Measurements from ENCODE around the gene FGF6.
"Not testable (repeated sequence)": the region's sequence is repeated elsewhere in the genome, so short reads cannot be mapped to it uniquely, and the experiment has no call there.

The FGF6 gene

DNA sequence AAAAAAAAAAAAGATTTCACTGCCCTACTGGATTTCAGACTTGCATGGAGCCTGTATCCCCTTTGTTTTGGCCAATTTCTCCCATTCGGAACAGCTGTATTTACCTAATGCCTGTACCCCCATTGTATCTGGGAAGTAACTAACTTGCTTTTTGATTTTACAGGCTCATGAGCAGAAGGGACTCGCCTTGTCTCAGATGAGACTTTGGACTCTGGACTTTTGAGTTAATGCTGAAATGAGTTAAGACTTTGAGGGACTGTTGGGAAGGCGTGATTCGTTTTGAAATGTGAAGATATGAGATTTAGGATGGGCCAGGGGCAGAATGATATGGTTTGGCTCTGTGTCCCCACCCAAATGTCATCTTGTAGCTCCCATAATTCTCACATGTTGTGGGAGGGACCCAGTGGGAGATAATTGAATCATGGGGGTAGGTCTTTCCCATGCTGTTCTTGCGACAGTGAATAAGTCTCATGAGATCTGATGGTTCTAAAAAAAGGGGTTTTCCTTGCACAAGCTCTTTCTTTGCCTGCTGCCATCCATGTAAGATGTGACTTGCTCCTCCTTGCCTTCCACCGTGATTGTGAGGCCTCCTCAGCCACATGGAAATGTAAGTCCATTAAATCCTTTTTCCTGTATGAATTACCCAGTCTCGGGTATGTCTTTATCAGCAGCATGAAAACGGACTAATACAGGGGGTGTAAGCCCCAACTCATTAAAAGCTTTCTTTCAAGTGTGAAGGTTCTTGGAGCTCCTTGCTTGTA, 40.6 kb downstream of the FGF6 start:
- H2BK12ac ChIP-seq (ENCODE audit: low read length); H2BK15ac ChIP-seq (ENCODE audit: low read length); H3K4me3 ChIP-seq (ENCODE audit: low read length in 2 of 2); DNase-seq (ENCODE audit: low spot score); H2BK5ac ChIP-seq (ENCODE audit: low read length); H2AFZ ChIP-seq (ENCODE audit: low read length); H4K8ac ChIP-seq (ENCODE audit: low read depth, low read length); H3K36me3 ChIP-seq (replicated peaks in 1 of 2; ENCODE audit: control insufficient read depth in 2 of 2, insufficient read depth in 2 of 2, low read length in 2 of 2); H2BK120ac ChIP-seq (ENCODE audit: low read depth, low read length); H3K4ac ChIP-seq (ENCODE audit: low read length); H3K9ac ChIP-seq (ENCODE audit: low read depth, low read length, poor library complexity); H3K4me1 ChIP-seq (ENCODE audit: control insufficient read depth in 2 of 2, insufficient read depth in 1 of 2, low read depth in 1 of 2, low read length in 2 of 2); H4K91ac ChIP-seq (ENCODE audit: low read depth, low read length, poor library complexity); H3K79me1 ChIP-seq (ENCODE audit: low read depth, low read length); H3K9me3 ChIP-seq (replicated peaks in 1 of 2; ENCODE audit: control insufficient read depth in 2 of 2, insufficient read depth in 1 of 2, low read depth in 1 of 2, low read length in 2 of 2); H3K23ac ChIP-seq (ENCODE audit: low read depth, low read length, poor library complexity); H2AK5ac ChIP-seq (ENCODE audit: low read depth, low read length); H3K27ac ChIP-seq (replicated peaks; ENCODE audit: low read length); H3K27me3 ChIP-seq (ENCODE audit: control insufficient read depth in 3 of 3, insufficient read depth in 3 of 3, low read depth in 1 of 3, low read length in 3 of 3); H3K18ac ChIP-seq (ENCODE audit: low read length); H3K4me2 ChIP-seq (ENCODE audit: insufficient read depth, low read length, poor library complexity, severe bottlenecking); H3K14ac ChIP-seq (ENCODE audit: low read length): not testable (repeated sequence)
- WGBS, 2 donors (ENCODE audit: extremely low coverage in 2 of 2, insufficient read length in 2 of 2, insufficient replicate concordance in 1 of 2): no CpG with 5 or more reads among the region's 8 CpGs

DNA sequence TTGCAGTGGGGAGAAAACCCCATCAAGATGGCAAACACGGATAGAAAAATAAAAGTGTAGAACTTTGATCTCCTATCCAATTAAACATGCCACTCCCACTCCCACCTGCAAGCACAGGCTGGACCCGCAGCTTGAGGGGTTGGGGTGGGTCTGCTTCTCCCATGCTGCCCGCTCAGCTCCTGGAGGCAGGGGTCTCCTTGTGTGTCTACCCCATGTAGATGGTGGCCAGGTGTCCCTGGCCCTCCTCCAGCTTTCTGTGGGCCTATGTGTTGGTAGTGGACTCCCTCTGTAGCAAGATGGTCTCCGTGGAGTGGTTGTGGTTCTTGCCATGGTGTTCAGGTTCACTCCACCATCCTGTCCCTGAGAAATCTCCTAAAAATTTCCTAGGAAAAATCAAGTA, 42.6 kb downstream of the FGF6 start:
- no peak for DNase-seq (ENCODE audit: low spot score)
- no peak overlapping the region for H2BK15ac ChIP-seq (ENCODE audit: low read length)
- H3K27ac ChIP-seq (replicated peaks; ENCODE audit: low read length): no peak overlapping the region
- H3K18ac ChIP-seq (ENCODE audit: low read length): no peak overlapping the region
- no peak overlapping the region for H2AK5ac ChIP-seq (ENCODE audit: low read depth, low read length)
- peaks cover 0 to 1% of the 10 kb centered on the region in 2 donors for H3K4me1 ChIP-seq (ENCODE audit: control insufficient read depth in 2 of 2, insufficient read depth in 1 of 2, low read depth in 1 of 2, low read length in 2 of 2)
- H2BK12ac ChIP-seq (ENCODE audit: low read length): no peak overlapping the region
- no peak overlapping the region for H2AFZ ChIP-seq (ENCODE audit: low read length)
- no peak overlapping the region for H2BK5ac ChIP-seq (ENCODE audit: low read length)
- H3K9ac ChIP-seq (ENCODE audit: low read depth, low read length, poor library complexity): no peak overlapping the region
- no peak overlapping the region for H3K4me2 ChIP-seq (ENCODE audit: insufficient read depth, low read length, poor library complexity, severe bottlenecking)
- H3K9me3 ChIP-seq (replicated peaks in 1 of 2; ENCODE audit: control insufficient read depth in 2 of 2, insufficient read depth in 1 of 2, low read depth in 1 of 2, low read length in 2 of 2): peaks cover 0 to 5% of the 10 kb centered on the region in 2 donors
- H3K27me3 ChIP-seq (ENCODE audit: control insufficient read depth in 3 of 3, insufficient read depth in 3 of 3, low read depth in 1 of 3, low read length in 3 of 3): peaks cover 0 to under 1% (median 0%) of the 10 kb centered on the region in 3 experiments
- no peak overlapping the region for H3K4ac ChIP-seq (ENCODE audit: low read length)
- no peak overlapping the region for H3K23ac ChIP-seq (ENCODE audit: low read depth, low read length, poor library complexity)
- H3K36me3 ChIP-seq (replicated peaks in 1 of 2; ENCODE audit: control insufficient read depth in 2 of 2, insufficient read depth in 2 of 2, low read length in 2 of 2): no peaks in the 10 kb centered on the region
- no peaks in the 10 kb centered on the region for H3K79me1 ChIP-seq (ENCODE audit: low read depth, low read length)
- H3K4me3 ChIP-seq (ENCODE audit: low read length in 2 of 2): no peak overlapping the region
- H4K91ac ChIP-seq (ENCODE audit: low read depth, low read length, poor library complexity): no peak overlapping the region
- no peak overlapping the region for H4K8ac ChIP-seq (ENCODE audit: low read depth, low read length)
- H3K14ac ChIP-seq (ENCODE audit: low read length): no peak overlapping the region
- WGBS, 2 donors (ENCODE audit: extremely low coverage in 2 of 2, insufficient read length in 2 of 2, insufficient replicate concordance in 1 of 2): no CpG with 5 or more reads among the region's 4 CpGs
- no peak overlapping the region for H2BK120ac ChIP-seq (ENCODE audit: low read depth, low read length)

DNA sequence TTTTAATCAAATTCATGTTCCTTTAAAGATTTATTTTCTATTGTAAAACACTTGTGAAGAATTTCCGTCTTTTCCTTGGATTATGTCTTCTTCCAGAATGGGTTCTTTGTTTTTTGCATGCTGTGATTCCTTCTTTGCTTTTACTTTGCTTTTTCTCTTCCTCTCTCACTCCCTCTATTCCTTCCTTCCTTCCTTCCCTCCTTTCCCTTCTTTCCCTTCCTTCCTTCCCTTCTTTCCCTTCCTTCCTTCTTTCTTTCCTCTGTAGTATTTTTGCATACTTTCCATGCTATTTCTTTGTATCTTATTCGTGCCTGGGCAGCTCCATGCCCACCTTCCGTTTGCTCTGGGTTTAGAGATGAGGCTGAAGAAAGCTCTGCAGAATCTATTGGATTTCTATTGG, 44.5 kb downstream of the FGF6 start:
- Histone ChIP-seq H3K4me1 (ENCODE audit: control insufficient read depth in 2 of 2, insufficient read depth in 1 of 2, low read depth in 1 of 2, low read length in 2 of 2) (peaks cover 0 to 1% of the 10 kb centered on the region in 2 donors), H3K27ac (replicated peaks; ENCODE audit: low read length) (no peak overlapping the region), H3K4me2 (ENCODE audit: insufficient read depth, low read length, poor library complexity, severe bottlenecking) (no peak overlapping the region), H3K18ac (ENCODE audit: low read length) (no peak overlapping the region), H2AK5ac (ENCODE audit: low read depth, low read length) (no peak overlapping the region), H4K91ac (ENCODE audit: low read depth, low read length, poor library complexity) (no peak overlapping the region), H2BK12ac (ENCODE audit: low read length) (no peak overlapping the region), H3K4me3 (ENCODE audit: low read length in 2 of 2) (no peak overlapping the region), H3K9me3 (replicated peaks in 1 of 2; ENCODE audit: control insufficient read depth in 2 of 2, insufficient read depth in 1 of 2, low read depth in 1 of 2, low read length in 2 of 2) (peaks cover 0 to 5% of the 10 kb centered on the region in 2 donors), H3K79me1 (ENCODE audit: low read depth, low read length) (no peaks in the 10 kb centered on the region), H2AFZ (ENCODE audit: low read length) (no peak overlapping the region), H2BK5ac (ENCODE audit: low read length) (no peak overlapping the region), H3K14ac (ENCODE audit: low read length) (no peak overlapping the region), H2BK120ac (ENCODE audit: low read depth, low read length) (no peak overlapping the region), H2BK15ac (ENCODE audit: low read length) (no peak overlapping the region), H4K8ac (ENCODE audit: low read depth, low read length) (no peak overlapping the region), H3K23ac (ENCODE audit: low read depth, low read length, poor library complexity) (no peak overlapping the region), H3K27me3 (ENCODE audit: control insufficient read depth in 3 of 3, insufficient read depth in 3 of 3, low read depth in 1 of 3, low read length in 3 of 3) (no peaks in the 10 kb centered on the region), H3K4ac (ENCODE audit: low read length) (no peak overlapping the region), H3K36me3 (replicated peaks in 1 of 2; ENCODE audit: control insufficient read depth in 2 of 2, insufficient read depth in 2 of 2, low read length in 2 of 2) (no peaks in the 10 kb centered on the region), H3K9ac (ENCODE audit: low read depth, low read length, poor library complexity) (no peak overlapping the region)
- no CpG with 5 or more reads among the region's 3 CpGs for WGBS, 2 donors (ENCODE audit: extremely low coverage in 2 of 2, insufficient read length in 2 of 2, insufficient replicate concordance in 1 of 2)
- DNase-seq (ENCODE audit: low spot score): no peak

DNA sequence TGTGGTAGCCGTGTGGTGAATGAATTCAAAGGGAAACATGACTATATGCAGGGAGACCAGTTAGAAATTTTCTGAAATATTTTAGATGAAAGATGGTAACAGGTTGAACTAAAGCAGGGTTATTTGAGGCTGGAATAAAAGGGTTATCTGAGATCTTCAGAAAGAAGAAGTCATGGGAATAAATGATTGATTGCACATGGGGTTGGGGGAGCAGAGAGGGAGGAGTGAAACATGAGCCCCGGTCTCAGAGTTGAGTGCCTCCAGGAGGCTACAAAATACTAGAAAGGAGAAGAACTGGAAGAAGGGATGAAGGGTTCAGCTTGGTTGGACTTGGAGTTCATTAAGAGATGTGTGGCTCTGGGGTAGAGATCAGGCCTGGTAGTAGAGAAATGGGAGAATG, 49.8 kb downstream of the FGF6 start:
- Histone ChIP-seq H2AFZ (ENCODE audit: low read length) (no peak overlapping the region), H3K27ac (replicated peaks; ENCODE audit: low read length) (no peak overlapping the region), H3K36me3 (replicated peaks in 1 of 2; ENCODE audit: control insufficient read depth in 2 of 2, insufficient read depth in 2 of 2, low read length in 2 of 2) (no peaks in the 10 kb centered on the region), H3K9ac (ENCODE audit: low read depth, low read length, poor library complexity) (no peak overlapping the region), H3K79me1 (ENCODE audit: low read depth, low read length) (no peaks in the 10 kb centered on the region), H3K4ac (ENCODE audit: low read length) (no peak overlapping the region), H4K8ac (ENCODE audit: low read depth, low read length) (no peak overlapping the region), H2BK5ac (ENCODE audit: low read length) (no peak overlapping the region), H3K23ac (ENCODE audit: low read depth, low read length, poor library complexity) (no peak overlapping the region), H2BK15ac (ENCODE audit: low read length) (no peak overlapping the region), H2BK12ac (ENCODE audit: low read length) (no peak overlapping the region), H3K9me3 (replicated peaks in 1 of 2; ENCODE audit: control insufficient read depth in 2 of 2, insufficient read depth in 1 of 2, low read depth in 1 of 2, low read length in 2 of 2) (no peaks in the 10 kb centered on the region), H3K18ac (ENCODE audit: low read length) (no peak overlapping the region), H2BK120ac (ENCODE audit: low read depth, low read length) (no peak overlapping the region), H3K27me3 (ENCODE audit: control insufficient read depth in 3 of 3, insufficient read depth in 3 of 3, low read depth in 1 of 3, low read length in 3 of 3) (peaks cover 0 to 4% (median 0%) of the 10 kb centered on the region in 3 experiments), H4K91ac (ENCODE audit: low read depth, low read length, poor library complexity) (no peak overlapping the region), H3K14ac (ENCODE audit: low read length) (no peak overlapping the region), H3K4me2 (ENCODE audit: insufficient read depth, low read length, poor library complexity, severe bottlenecking) (no peak overlapping the region), H3K4me1 (ENCODE audit: control insufficient read depth in 2 of 2, insufficient read depth in 1 of 2, low read depth in 1 of 2, low read length in 2 of 2) (no peaks in the 10 kb centered on the region), H3K4me3 (ENCODE audit: low read length in 2 of 2) (no peak overlapping the region), H2AK5ac (ENCODE audit: low read depth, low read length) (no peak overlapping the region)
- no CpG with 5 or more reads among the region's 2 CpGs for WGBS, 2 donors (ENCODE audit: extremely low coverage in 2 of 2, insufficient read length in 2 of 2, insufficient replicate concordance in 1 of 2)
- DNase-seq (ENCODE audit: low spot score): no peak

Measured in neuronal stem cell (in vitro differentiated cells).